Epithelial cell of proximal tubule (primary cell): ENCODE data around the gene HBG2. TPM values are rescaled to one million over a fixed set of nuclear protein-coding genes. Genes with fewer than 3 reads are reported as not detected.
A peak's percentile ranks its signal among the peaks of the same experiment; 100 is the strongest.

Experiments used
- DNase-seq: peaks from one replicate; pipeline ENCODE4 v3.0.0-alpha.2; 2011; ENCODE audit warnings: low read depth
- H3K4me3 ChIP-seq: 2 replicates; pipeline ENCODE4 v1.5.1; 2011; ENCODE audit warnings: low read depth, mild to moderate bottlenecking, low read length
- total RNA-seq: library from RNA; depleted of rRNA; stranded (reverse); fragments of >200 nt; gene quantifications from 2 replicates; pipeline ENCODE4 v1.2.3, GENCODE V29; 2015
- TF ChIP-seq, protein P1 (sequence below): conservative IDR thresholded peaks from 2 replicates; pipeline ENCODE4 v1.5.1; 2012; ENCODE audit warnings: low read depth, mild to moderate bottlenecking, low read length

Gene HBG2
- total RNA-seq, 1 donor from 2014 or later, result not detected

DNA sequence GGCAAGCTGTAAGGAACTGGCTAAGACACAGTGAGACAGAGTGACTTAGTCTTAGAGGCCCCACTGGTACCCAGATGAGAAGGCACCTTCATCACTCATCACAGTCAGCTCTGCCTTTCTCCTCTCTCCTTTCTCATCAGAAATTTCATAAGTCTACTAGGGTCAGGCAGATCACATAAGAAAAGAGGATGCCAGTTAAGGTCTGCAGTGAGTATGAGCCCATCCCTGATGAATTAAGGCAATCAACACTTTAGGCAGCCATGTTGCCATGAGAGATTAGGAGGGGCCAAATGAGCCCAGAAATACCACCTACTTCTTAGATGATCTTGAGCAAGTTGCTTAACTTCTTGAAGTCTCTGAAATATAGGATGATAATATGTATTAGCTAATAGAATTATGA is 27.0 kb upstream of the HBG2 start:
- no peak for DNase-seq
- TF ChIP-seq, protein P1, sequence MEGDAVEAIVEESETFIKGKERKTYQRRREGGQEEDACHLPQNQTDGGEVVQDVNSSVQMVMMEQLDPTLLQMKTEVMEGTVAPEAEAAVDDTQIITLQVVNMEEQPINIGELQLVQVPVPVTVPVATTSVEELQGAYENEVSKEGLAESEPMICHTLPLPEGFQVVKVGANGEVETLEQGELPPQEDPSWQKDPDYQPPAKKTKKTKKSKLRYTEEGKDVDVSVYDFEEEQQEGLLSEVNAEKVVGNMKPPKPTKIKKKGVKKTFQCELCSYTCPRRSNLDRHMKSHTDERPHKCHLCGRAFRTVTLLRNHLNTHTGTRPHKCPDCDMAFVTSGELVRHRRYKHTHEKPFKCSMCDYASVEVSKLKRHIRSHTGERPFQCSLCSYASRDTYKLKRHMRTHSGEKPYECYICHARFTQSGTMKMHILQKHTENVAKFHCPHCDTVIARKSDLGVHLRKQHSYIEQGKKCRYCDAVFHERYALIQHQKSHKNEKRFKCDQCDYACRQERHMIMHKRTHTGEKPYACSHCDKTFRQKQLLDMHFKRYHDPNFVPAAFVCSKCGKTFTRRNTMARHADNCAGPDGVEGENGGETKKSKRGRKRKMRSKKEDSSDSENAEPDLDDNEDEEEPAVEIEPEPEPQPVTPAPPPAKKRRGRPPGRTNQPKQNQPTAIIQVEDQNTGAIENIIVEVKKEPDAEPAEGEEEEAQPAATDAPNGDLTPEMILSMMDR, result no peak
- no peak overlapping the region for H3K4me3 ChIP-seq

DNA sequence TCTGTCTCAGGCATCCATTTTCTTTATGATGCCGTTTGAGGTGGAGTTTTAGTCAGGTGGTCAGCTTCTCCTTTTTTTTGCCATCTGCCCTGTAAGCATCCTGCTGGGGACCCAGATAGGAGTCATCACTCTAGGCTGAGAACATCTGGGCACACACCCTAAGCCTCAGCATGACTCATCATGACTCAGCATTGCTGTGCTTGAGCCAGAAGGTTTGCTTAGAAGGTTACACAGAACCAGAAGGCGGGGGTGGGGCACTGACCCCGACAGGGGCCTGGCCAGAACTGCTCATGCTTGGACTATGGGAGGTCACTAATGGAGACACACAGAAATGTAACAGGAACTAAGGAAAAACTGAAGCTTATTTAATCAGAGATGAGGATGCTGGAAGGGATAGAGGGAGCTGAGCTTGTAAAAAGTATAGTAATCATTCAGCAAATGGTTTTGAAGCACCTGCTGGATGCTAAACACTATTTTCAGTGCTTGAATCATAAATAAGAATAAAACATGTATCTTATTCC is 26.1 kb upstream of the HBG2 start:
- DNase-seq, result peak; percentile 93
- TF ChIP-seq, protein P1, result no peak
- H3K4me3 ChIP-seq, result no peak overlapping the region

DNA sequence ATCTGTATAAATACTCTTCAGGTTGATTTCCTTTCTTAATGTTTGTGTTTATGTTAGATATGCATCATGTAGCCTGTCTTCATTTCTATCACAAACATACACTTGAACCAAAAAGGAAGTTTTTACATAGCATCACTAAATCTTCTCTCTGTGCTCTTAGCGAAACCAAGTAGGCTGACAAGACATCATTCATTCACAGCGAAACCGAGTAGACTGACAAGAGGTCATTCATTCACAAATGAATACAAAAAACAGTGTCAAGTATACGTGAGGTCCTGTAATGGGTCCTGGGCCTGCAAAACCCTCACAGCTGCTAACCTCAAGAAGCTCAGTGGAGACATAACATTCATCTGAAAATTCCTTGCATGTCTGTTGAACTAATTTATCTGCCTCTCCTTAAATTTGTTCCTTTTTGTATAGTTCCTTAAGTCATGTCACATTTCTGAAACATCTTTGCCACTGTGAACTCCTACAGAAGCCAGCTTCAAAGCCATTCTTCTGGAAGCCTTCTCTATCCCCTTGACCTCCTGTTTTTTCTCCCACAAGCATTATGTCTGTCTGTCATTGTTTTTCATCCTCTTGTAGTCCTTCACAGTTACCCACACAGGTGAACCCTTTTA is 25.0 kb upstream of the HBG2 start:
- TF ChIP-seq, protein P1, result no peak
- DNase-seq, result no peak
- H3K4me3 ChIP-seq, result no peak overlapping the region

DNA sequence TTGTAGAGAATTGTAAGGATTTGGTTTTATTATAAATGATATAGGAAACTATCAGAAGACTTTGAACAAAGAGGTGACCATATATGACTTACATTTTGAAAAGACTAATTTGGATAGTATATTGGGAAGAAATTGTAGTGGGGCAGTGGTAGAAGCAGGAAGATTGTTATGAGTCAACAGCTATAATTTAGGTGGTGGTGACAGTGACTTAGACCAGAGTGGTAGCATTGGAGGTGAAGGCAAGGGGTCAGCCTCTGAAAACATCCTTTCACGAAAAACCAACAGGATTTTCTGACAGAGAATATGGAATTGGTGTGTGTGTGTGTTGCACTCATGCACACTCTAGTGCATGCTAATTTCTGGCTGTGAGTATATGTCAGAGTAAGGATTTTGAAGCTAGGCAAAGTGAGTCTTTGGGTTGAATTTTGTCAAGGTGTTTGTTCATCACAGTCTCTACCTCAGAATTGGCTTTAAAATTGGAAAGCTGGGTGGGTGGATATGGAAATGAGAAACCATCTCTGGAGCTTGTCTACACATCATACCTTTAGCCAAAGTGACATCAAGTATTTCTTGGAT is 23.3 kb upstream of the HBG2 start:
- TF ChIP-seq, protein P1, result no peak
- H3K4me3 ChIP-seq, result no peak overlapping the region
- DNase-seq, result no peak

DNA sequence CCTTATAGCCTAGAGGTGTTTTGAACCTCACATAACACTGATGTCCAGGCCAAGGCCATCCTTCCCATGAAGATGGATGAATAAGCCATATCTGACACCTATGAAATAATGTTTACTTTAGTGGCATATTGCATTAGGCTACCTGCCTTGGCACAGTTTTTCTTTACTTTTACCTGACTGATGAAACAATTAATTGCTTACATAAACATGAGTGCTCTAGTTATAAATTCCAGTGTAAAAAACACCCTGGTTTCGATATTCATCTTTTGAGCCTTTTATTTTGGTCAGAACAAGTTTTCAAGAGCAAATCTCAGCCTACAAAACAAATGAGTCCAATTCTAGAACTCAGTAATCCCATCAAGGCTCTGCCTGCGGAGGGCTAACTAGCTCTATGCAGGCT is 22.1 kb upstream of the HBG2 start:
- H3K4me3 ChIP-seq, result no peak overlapping the region
- TF ChIP-seq, protein P1, result no peak
- DNase-seq, result no peak

DNA sequence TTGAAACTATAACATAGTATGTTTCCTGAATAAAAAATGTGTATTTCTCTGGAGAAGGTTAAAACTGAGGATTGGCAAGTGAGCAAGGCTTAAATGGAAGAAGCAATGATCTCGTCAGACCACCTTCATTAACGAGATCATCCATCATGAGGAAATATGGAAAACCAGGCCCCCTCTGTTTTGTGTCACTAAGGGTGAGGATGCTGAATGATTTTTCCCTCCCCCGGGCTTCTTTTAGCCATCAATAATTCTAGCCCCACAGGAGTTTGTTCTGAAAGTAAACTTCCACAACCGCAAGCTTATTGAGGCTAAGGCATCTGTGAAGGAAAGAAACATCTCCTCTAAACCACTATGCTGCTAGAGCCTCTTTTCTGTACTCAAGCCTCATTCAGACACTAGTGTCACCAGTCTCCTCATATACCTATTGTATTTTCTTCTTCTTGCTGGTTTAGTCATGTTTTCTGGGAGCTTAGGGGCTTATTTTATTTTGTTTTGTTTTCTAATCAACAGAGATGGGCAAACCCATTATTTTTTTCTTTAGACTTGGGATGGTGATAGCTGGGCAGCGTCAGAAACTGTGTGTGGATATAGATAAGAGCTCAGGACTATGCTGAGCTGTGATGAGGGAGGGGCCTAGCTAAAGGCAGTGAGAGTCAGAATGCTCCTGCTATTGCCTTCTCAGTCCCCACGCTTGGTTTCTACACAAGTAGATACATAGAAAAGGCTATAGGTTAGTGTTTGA is 21.0 kb upstream of the HBG2 start:
- H3K4me3 ChIP-seq, result no peak overlapping the region
- TF ChIP-seq, protein P1, result no peak
- DNase-seq, result no peak

DNA sequence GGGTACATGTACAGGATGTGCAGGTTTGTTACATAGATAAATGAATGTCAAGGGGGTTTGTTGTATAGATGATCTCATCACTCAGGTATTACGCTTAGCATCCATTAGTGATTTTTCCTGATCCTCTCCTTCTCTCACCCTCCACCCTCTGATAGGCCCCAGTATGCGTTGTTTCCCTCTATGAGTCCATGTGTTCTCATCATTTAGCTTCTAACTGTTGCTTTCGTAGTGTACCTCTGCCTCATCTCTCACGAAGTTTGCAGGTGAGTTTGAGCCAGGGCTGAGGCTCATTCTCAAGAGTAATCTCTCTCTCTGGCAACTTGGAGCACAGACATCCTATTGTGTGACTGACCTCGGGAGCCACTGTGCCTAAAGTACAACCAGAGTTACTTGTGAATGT is 19.8 kb upstream of the HBG2 start:
- TF ChIP-seq, protein P1, result no peak
- no peak overlapping the region for H3K4me3 ChIP-seq
- DNase-seq, result no peak
